ENCODE measurements around the gene PCDHGC5.

- TF ChIP-seq CTCF (conservative IDR thresholded peaks at IDR 0.05 in 1 of 2, IDR thresholded peaks at IDR 0.05 in 1 of 2; ENCODE audit: extremely low read depth in 1 of 2, insufficient read depth in 1 of 2, low read depth in 1 of 2, low read length in 2 of 2) (no peak), EZH2 (IDR thresholded peaks at IDR 0.05; ENCODE audit: borderline replicate concordance, low read length) (no peak)
Measured at GRCh38 chr5:141516672-141517025, 27.8 kb downstream of the PCDHGC5 start.
